ENCODE results near the gene SPOCK1.

The SPOCK1 gene

GRCh38 chr5:137450759-137451158, 48.4 kb downstream of the SPOCK1 start:
- DNase-seq (ENCODE audit: extremely low read depth, low read depth), result no peak
- TF ChIP-seq CTCF (IDR thresholded peaks at IDR 0.05; ENCODE audit: low read depth, low read length, missing control alignments), result no peak
- no peak overlapping the region for H3K4me3 ChIP-seq (replicated peaks; ENCODE audit: low read depth, low read length)

GRCh38 chr5:137448868-137449267, 50.3 kb downstream of the SPOCK1 start:
- no peak for DNase-seq (ENCODE audit: extremely low read depth, low read depth)
- no peak overlapping the region for H3K4me3 ChIP-seq (replicated peaks; ENCODE audit: low read depth, low read length)
- no peak for TF ChIP-seq CTCF (IDR thresholded peaks at IDR 0.05; ENCODE audit: low read depth, low read length, missing control alignments)

- no peak for TF ChIP-seq CTCF (IDR thresholded peaks at IDR 0.05; ENCODE audit: low read depth, low read length, missing control alignments)
- DNase-seq (ENCODE audit: extremely low read depth, low read depth), result no peak
- no peak overlapping the region for H3K4me3 ChIP-seq (replicated peaks; ENCODE audit: low read depth, low read length)
Measured at GRCh38 chr5:137446615-137447014, 52.5 kb downstream of the SPOCK1 start.

GRCh38 chr5:137446151-137446550, 53.0 kb downstream of the SPOCK1 start:
- no peak for DNase-seq (ENCODE audit: extremely low read depth, low read depth)
- H3K4me3 ChIP-seq (replicated peaks; ENCODE audit: low read depth, low read length), result no peak overlapping the region
- no peak for TF ChIP-seq CTCF (IDR thresholded peaks at IDR 0.05; ENCODE audit: low read depth, low read length, missing control alignments)

- DNase-seq (ENCODE audit: extremely low read depth, low read depth), result no peak
- no peak for TF ChIP-seq CTCF (IDR thresholded peaks at IDR 0.05; ENCODE audit: low read depth, low read length, missing control alignments)
- no peak overlapping the region for H3K4me3 ChIP-seq (replicated peaks; ENCODE audit: low read depth, low read length)
Measured at GRCh38 chr5:137442660-137443059, 56.5 kb downstream of the SPOCK1 start.

- DNase-seq (ENCODE audit: extremely low read depth, low read depth), result no peak
- TF ChIP-seq CTCF (IDR thresholded peaks at IDR 0.05; ENCODE audit: low read depth, low read length, missing control alignments), result no peak
- H3K4me3 ChIP-seq (replicated peaks; ENCODE audit: low read depth, low read length), result no peak overlapping the region
Measured at GRCh38 chr5:137441476-137441875, 57.6 kb downstream of the SPOCK1 start.

GRCh38 chr5:137440795-137441194, 58.3 kb downstream of the SPOCK1 start:
- DNase-seq (ENCODE audit: extremely low read depth, low read depth), result no peak
- no peak for TF ChIP-seq CTCF (IDR thresholded peaks at IDR 0.05; ENCODE audit: low read depth, low read length, missing control alignments)
- no peak overlapping the region for H3K4me3 ChIP-seq (replicated peaks; ENCODE audit: low read depth, low read length)
